H1 (cell line): ENCODE results near the gene QSOX2. TPM values are rescaled to one million over a fixed set of nuclear protein-coding genes. Genes with fewer than 3 reads are reported as not detected.

Experiments used
- CEBPB ChIP-seq: IDR thresholded peaks from 2 replicates; pipeline ENCODE4 v1.6.1; 2012; ENCODE audit warnings: low read depth, low read length
- EP300 ChIP-seq, 2 experiments: IDR thresholded peaks; 1 replicate in 1 of 2; 2 replicates in 1 of 2; pipeline ENCODE4 v1.6.1; 2011 to 2012; ENCODE audit warnings: low read depth in 2 of 2, low read length in 2 of 2, mild to moderate bottlenecking in 2 of 2, borderline replicate concordance in 1 of 2, inconsistent platforms in 1 of 2, moderate library complexity in 1 of 2
- EZH2 ChIP-seq: fragments of 200-600 bp; sonication (generic); IDR thresholded peaks from 2 replicates; pipeline ENCODE4 v1.7.1; 2012; ENCODE audit warnings: low read depth, mild to moderate bottlenecking, moderate library complexity, low read length, inconsistent platforms; ENCODE audit not compliant: severe bottlenecking
- KDM1A ChIP-seq: fragments of 200-600, 300-600 bp; sonication (generic); IDR thresholded peaks from 2 replicates; pipeline ENCODE4 v1.7.1; 2016; ENCODE audit warnings: mild to moderate bottlenecking, low read length, borderline replicate concordance
- KDM5A ChIP-seq: fragments of 200-600 bp; IDR thresholded peaks from 2 replicates; pipeline ENCODE4 v1.7.1; 2012; ENCODE audit warnings: mild to moderate bottlenecking, low read length, inconsistent platforms, mixed read lengths
- MAFK ChIP-seq: IDR thresholded peaks from 2 replicates; pipeline ENCODE4 v1.6.1; 2012; ENCODE audit warnings: low read depth, mild to moderate bottlenecking, improper control_type of control experiment, low read length
- RBBP5 ChIP-seq: IDR thresholded peaks from 2 replicates; pipeline ENCODE4 v1.7.1; 2012; ENCODE audit warnings: low read depth, mild to moderate bottlenecking, inconsistent platforms, low read length, moderate library complexity, borderline replicate concordance
- RNF2 ChIP-seq: fragments of 200-900, 300-1000 bp; sonication (generic); IDR thresholded peaks from 2 replicates; pipeline ENCODE4 v1.7.1; 2016; ENCODE audit warnings: borderline replicate concordance, low read depth, mild to moderate bottlenecking, antibody characterized with exemption, low read length; ENCODE audit not compliant: poor library complexity, severe bottlenecking; ENCODE audit errors: missing control alignments
- SRF ChIP-seq: IDR thresholded peaks from 2 replicates; pipeline ENCODE4 v1.6.1; 2011; ENCODE audit warnings: mild to moderate bottlenecking, low read depth, low read length, moderate library complexity
- SUZ12 ChIP-seq: fragments of 200-600 bp; sonication (generic); IDR thresholded peaks from 2 replicates; pipeline ENCODE4 v1.6.1; 2012; ENCODE audit warnings: mild to moderate bottlenecking, inconsistent platforms, low read length, moderate library complexity, mixed read lengths
- TAF1 ChIP-seq: IDR thresholded peaks from 2 replicates; pipeline ENCODE4 v1.6.1; 2011; ENCODE audit warnings: mild to moderate bottlenecking, low read depth, low read length
- TAF7 ChIP-seq: optimal IDR thresholded peaks from 2 replicates; pipeline ENCODE3; 2011; ENCODE audit warnings: low read depth, mild to moderate bottlenecking, inconsistent platforms, low read length, moderate library complexity, borderline replicate concordance
- TCF12 ChIP-seq: IDR thresholded peaks from 2 replicates; pipeline ENCODE4 v1.6.1; 2011; ENCODE audit warnings: low read depth, mild to moderate bottlenecking, low read length
- polyA plus RNA-seq, 7 experiments: library from polyadenylated mRNA; depleted of rRNA in 3 of 7; stranded (reverse) in 5 of 7; unstranded in 2 of 7; fragments of >200 nt in 5 of 7; fragments of 200-250 nt in 2 of 7; gene quantifications; 1 replicate in 5 of 7; 2 replicates in 1 of 7; 4 replicates in 1 of 7; pipeline versions ENCODE4 v1.2.1 to v1.2.3, GENCODE V29; 2011 to 2013; ENCODE audit warnings: missing spikeins in 2 of 7, mixed read lengths in 2 of 7
- total RNA-seq: library from RNA; stranded (reverse); fragmentation: NEBNext Ultra II Directional; extraction: Animal tissue kit (Norgen Biotek cat#: 25700); gene quantifications from 2 replicates; pipeline ENCODE4 v1.2.1, GENCODE V29; 2021
- TF ChIP-seq, protein P1 (sequence below): IDR thresholded peaks from 2 replicates; pipeline ENCODE4 v1.6.1; 2012; ENCODE audit warnings: low read length, inconsistent platforms
- TF ChIP-seq, protein P2 (sequence below): IDR thresholded peaks from 2 replicates; pipeline ENCODE4 v1.6.1; 2011; ENCODE audit warnings: low read length, improper control_type of control experiment

The QSOX2 gene
- total and polyA plus RNA-seq, 2 of the 8 experiments (the other 6 are each of a cell fraction or from before 2014, with no cell fraction given) = 18.0 to 28.6 TPM

DNA sequence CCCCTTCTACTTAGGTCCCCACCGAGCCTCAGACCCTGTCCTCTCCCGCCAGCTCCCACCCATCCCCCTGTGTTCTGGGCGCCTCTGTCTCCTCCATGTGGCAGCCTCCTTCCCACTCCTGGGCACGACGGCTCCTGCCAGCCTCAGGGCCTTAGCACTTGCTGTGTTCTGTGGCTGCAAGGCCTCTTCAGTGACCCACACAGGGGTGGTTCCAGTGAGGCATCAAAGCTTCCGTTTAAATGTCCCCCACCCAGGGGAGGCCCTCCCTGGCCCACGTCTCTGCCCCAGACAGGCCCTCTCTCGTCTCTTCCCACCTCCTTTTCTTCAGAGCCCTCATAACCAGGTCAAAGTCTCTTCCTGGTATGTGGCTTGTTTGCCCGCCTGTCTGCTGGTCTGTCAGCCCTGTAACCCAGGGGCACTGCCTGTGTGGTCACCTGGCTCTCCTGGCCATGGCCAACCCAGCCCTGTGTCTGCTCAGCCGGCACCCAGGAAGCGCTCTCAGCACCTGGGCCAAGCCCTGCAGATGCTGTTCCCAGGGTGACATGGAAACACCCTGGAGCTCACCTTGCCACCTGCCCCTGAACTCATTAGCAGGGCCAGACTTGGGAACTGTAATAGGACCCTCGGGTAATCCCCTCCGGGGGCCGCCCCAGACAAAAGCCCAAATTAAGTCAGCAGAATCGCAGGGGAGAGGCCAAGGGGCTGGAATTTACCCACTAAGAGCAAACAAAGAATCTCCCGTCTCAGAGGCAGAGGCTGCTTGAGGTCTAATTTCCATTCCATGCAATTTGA lies 74.4 kb downstream of the QSOX2 start (continued):
- TF ChIP-seq TAF1 (no peak), SUZ12 (no peak), KDM1A (peak; percentile 81; the same call in 1 of the 2 replicates), RBBP5 (no peak; the same call in 1 of the 2 replicates), TCF12 (0 out of 2 replicates have a peak, but pooled peaks have one; percentile 45), EZH2 (no peak), TAF7 (no peak), CEBPB (no peak), KDM5A (no peak), SRF (0 out of 2 replicates have a peak, but pooled peaks have one; percentile 27), MAFK (no peak), RNF2 (no peak), EP300 (IDR thresholded peaks at IDR 0.05; ENCODE audit: borderline replicate concordance in 1 of 2, low read depth in 2 of 2, low read length in 2 of 2) (0 out of 3 replicates have a peak, but pooled peaks of 1 of the 2 experiments have one; percentile 10)
- TF ChIP-seq, protein P1, sequence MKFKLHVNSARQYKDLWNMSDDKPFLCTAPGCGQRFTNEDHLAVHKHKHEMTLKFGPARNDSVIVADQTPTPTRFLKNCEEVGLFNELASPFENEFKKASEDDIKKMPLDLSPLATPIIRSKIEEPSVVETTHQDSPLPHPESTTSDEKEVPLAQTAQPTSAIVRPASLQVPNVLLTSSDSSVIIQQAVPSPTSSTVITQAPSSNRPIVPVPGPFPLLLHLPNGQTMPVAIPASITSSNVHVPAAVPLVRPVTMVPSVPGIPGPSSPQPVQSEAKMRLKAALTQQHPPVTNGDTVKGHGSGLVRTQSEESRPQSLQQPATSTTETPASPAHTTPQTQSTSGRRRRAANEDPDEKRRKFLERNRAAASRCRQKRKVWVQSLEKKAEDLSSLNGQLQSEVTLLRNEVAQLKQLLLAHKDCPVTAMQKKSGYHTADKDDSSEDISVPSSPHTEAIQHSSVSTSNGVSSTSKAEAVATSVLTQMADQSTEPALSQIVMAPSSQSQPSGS = no peak
- TF ChIP-seq, protein P2, sequence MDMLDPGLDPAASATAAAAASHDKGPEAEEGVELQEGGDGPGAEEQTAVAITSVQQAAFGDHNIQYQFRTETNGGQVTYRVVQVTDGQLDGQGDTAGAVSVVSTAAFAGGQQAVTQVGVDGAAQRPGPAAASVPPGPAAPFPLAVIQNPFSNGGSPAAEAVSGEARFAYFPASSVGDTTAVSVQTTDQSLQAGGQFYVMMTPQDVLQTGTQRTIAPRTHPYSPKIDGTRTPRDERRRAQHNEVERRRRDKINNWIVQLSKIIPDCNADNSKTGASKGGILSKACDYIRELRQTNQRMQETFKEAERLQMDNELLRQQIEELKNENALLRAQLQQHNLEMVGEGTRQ = no peak
